Panc1 (cell line): ENCODE data around the gene PER2. TPM values are rescaled to one million over a fixed set of nuclear protein-coding genes. Genes with fewer than 3 reads are reported as not detected.
A peak's percentile ranks its signal among the peaks of the same experiment; 100 is the strongest.

Experiments
- ATAC-seq: fragments of 200-7000 bp; cut with Tn5 transposase; 2 replicates; pipeline ENCODE4 v1.9.1; 2020; ENCODE audit warnings: mild to moderate bottlenecking, moderate library complexity
- BruUV-seq: library from RNA; stranded (reverse); fragments of 400-500 nt; replicated peaks from 2 replicates; lab custom pipeline; 2021; lab: Mats Ljungman, UMichigan
- CTCF ChIA-PET: fragments of 300-600 bp; sonication (Branson Sonifier 250); formaldehyde crosslinking; loops from one replicate; lab custom pipeline; 2022; ENCODE audit warnings: antibody characterized with exemption; lab: Charles Lee
- POLR2A ChIA-PET: fragments of 300-600 bp; sonication (Branson Sonifier 250); formaldehyde crosslinking; loops from one replicate; lab custom pipeline; 2022; ENCODE audit warnings: antibody characterized with exemption; lab: Charles Lee
- DNase-seq: peaks from one replicate; pipeline ENCODE4 v3.0.0-alpha.2; 2010; ENCODE audit warnings: low read depth, low spot score
- H3K27ac ChIP-seq: 2 replicates; pipeline ENCODE4 v1.5.1; 2011; ENCODE audit warnings: mild to moderate bottlenecking, low read length, inconsistent platforms
- H3K27me3 ChIP-seq: fragments of 200-500 bp; sonication (Bioruptor generic); 2 replicates; pipeline ENCODE4 v1.6.0; 2014; ENCODE audit warnings: low read length, inconsistent platforms; ENCODE audit not compliant: control insufficient read depth, insufficient read depth
- H3K36me3 ChIP-seq: fragments of 200-500 bp; sonication (Bioruptor generic); 2 replicates; pipeline ENCODE4 v1.5.1; 2014; ENCODE audit warnings: inconsistent platforms, mild to moderate bottlenecking, low read length, moderate library complexity; ENCODE audit not compliant: control insufficient read depth, insufficient read depth
- H3K4me1 ChIP-seq: 2 replicates; pipeline ENCODE4 v1.5.1; 2011; ENCODE audit warnings: inconsistent platforms, mild to moderate bottlenecking, low read length, moderate library complexity; ENCODE audit not compliant: control insufficient read depth, insufficient read depth
- H3K4me3 ChIP-seq, 2 experiments: 2 replicates each; pipeline ENCODE4 v1.5.1; 2011 to 2012; ENCODE audit warnings: low read depth in 2 of 2, low read length in 2 of 2, mild to moderate bottlenecking in 2 of 2, inconsistent platforms in 1 of 2, moderate library complexity in 1 of 2
- H3K9me3 ChIP-seq: fragments of 200-500 bp; sonication (Bioruptor generic); 2 replicates; pipeline ENCODE4 v1.5.1; 2014; ENCODE audit warnings: low read depth, mild to moderate bottlenecking, inconsistent platforms, low read length, moderate library complexity; ENCODE audit not compliant: control insufficient read depth, insufficient read depth
- CTCF ChIP-seq: fragments of 450-650 bp; IDR thresholded peaks from 2 replicates; pipeline ENCODE4 v1.5.1; 2017; ENCODE audit warnings: mild to moderate bottlenecking
- POLR2AphosphoS5 ChIP-seq: IDR thresholded peaks from 2 replicates; pipeline ENCODE4 v1.6.1; 2012; ENCODE audit warnings: mild to moderate bottlenecking, low read depth, low read length, moderate library complexity
- SIN3A ChIP-seq: IDR thresholded peaks from 2 replicates; pipeline ENCODE4 v1.6.1; 2012; ENCODE audit warnings: low read depth, mild to moderate bottlenecking, low read length, moderate library complexity, borderline replicate concordance; ENCODE audit not compliant: insufficient read depth
- TCF7L2 ChIP-seq: IDR thresholded peaks from 2 replicates; pipeline ENCODE4 v1.6.1; 2011; ENCODE audit warnings: mild to moderate bottlenecking, low read depth, low read length, inconsistent platforms
- in situ Hi-C: cut with HindIII; loops from 2 replicates; pipeline ENCODE4 v1.10.0; 2016; ENCODE audit warnings: low sequenced_read_pairs, low pct_unique_long_range_greater_than_20kb
- intact Hi-C: fragments of 100-400 bp; cut with micrococcal nuclease; formaldehyde crosslinking; loops from one replicate; pipeline ENCODE4 v1.10.0; 2022; ENCODE audit not compliant: unreplicated experiment
- total RNA-seq: library from RNA; stranded (reverse); gene quantifications from one replicate; pipeline ENCODE4 v1.2.1, GENCODE V29; 2021; ENCODE audit not compliant: unreplicated experiment
- TF ChIP-seq, protein P1 (sequence below), 2 experiments: IDR thresholded peaks; 2 replicates each; pipeline ENCODE4 v1.6.1; 2011 to 2012; ENCODE audit warnings: low read depth in 2 of 2, control low read depth in 1 of 2, low read length in 1 of 2, mild to moderate bottlenecking in 1 of 2, moderate library complexity in 1 of 2; ENCODE audit not compliant: insufficient read depth in 1 of 2

The PER2 gene
- total RNA-seq, 1 experiment from 2014 or later = 9.9 TPM

DNA sequence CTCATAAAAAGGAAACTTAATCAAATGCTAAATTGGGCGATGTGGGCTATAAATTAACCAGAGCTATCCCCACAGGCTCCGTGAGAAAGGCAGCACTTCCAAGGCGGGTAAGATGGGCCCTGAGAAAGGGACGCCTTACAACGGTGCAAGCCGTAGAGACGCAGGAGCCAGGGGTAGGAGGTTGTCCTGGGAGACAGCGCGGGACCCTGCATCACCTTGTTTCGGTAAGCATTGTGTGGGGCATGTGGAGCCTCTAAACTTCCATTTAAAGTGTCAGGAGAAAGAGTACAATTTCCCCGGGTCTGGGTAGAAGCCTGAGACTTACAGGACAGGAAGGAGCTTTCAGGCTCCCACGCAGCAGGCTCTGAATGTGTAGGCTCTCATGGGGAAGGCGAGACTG, 1.2 kb upstream of the PER2 start:
- H3K4me3 ChIP-seq = peak overlapping the region; percentile 55 to 82
- POLR2A ChIA-PET = interaction anchor here (0.6 kb wide), 1 partner anchor 24 kb away, joined by 7 read pairs; no protein-coding TSS in a partner anchor
- no TSS peak for BruUV-seq
- peaks cover 35% of the 10 kb centered on the region for H3K4me1 ChIP-seq
- peak overlapping the region; percentile 72 for H3K27ac ChIP-seq
- no peak for DNase-seq
- no peaks in the 10 kb centered on the region for H3K9me3 ChIP-seq
- no peaks in the 10 kb centered on the region; the same call in 1 of the 2 replicates for H3K36me3 ChIP-seq
- in situ Hi-C loops (no loop called here), intact Hi-C loops (no loop called here)
- no peaks in the 10 kb centered on the region for H3K27me3 ChIP-seq
- CTCF ChIA-PET = interaction anchor here (0.6 kb wide), 1 partner anchor 131 kb away, joined by 4 read pairs; no protein-coding TSS in a partner anchor
- ATAC-seq = no peak
- no peak for TF ChIP-seq SIN3A

DNA sequence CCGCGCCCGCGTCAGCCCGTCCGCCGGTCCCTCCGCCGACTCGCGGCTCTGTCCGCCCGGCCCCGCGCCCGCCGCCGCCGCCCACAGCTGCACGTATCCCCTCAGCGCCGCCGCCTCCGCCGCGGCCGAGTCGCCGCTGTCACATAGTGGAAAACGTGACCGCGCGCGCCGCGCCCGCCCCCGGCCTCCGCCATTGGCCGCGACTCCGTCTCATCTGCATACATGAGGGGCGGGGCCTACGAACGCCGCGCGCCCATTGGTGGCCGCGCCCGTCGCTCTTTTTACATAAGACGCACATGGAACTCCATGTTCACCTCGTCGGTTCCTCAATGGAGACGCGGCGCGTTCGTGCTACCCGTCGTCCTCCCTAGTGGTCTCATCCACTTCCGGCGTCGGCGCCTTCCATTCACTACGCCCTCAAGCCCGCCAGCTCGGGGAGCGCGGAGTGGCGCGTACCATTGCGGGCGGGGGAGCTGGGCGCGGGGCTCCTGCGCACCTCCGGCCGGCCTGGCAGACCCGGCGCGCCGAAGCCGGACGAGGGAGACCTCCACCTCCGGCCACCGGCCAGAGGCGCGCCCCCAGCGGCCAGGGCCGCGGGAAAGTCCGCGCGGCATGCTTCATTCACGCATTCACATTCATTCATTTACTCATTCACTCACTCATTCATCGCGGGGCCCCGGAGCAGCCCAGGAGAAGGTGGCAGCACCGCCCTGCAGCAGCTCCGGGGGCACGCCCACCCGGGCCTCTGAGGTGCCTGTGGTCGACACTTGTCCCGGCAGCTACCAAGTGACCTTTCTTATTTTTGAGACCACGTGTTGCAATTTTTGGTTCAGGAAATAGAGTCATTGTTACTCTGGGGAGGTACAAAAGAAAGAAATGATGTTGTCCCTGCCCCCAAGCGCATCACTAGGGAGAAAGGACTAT, 502 bp upstream of the PER2 start:
- POLR2A ChIA-PET = interaction anchor here (0.6 kb wide), 1 partner anchor 555 kb away, joined by 3 read pairs; no protein-coding TSS in a partner anchor
- no TSS peak for BruUV-seq
- Histone ChIP-seq H3K36me3 (no peaks in the 10 kb centered on the region; the same call in 1 of the 2 replicates), H3K4me1 (peaks cover 35% of the 10 kb centered on the region), H3K27ac (peak overlapping the region; percentile 72), H3K4me3 (peak overlapping the region; percentile 55 to 82), H3K27me3 (no peaks in the 10 kb centered on the region), H3K9me3 (no peaks in the 10 kb centered on the region)
- DNase-seq = peak; percentile 65
- intact Hi-C loops (no loop called here), in situ Hi-C loops (no loop called here)
- peak; percentile 95 for TF ChIP-seq SIN3A
- 0 out of 2 replicates have a peak, but pooled peaks have one; percentile 38 for TF ChIP-seq POLR2AphosphoS5
- TF ChIP-seq TCF7L2 = peak; percentile 90
- TF ChIP-seq, protein P1, sequence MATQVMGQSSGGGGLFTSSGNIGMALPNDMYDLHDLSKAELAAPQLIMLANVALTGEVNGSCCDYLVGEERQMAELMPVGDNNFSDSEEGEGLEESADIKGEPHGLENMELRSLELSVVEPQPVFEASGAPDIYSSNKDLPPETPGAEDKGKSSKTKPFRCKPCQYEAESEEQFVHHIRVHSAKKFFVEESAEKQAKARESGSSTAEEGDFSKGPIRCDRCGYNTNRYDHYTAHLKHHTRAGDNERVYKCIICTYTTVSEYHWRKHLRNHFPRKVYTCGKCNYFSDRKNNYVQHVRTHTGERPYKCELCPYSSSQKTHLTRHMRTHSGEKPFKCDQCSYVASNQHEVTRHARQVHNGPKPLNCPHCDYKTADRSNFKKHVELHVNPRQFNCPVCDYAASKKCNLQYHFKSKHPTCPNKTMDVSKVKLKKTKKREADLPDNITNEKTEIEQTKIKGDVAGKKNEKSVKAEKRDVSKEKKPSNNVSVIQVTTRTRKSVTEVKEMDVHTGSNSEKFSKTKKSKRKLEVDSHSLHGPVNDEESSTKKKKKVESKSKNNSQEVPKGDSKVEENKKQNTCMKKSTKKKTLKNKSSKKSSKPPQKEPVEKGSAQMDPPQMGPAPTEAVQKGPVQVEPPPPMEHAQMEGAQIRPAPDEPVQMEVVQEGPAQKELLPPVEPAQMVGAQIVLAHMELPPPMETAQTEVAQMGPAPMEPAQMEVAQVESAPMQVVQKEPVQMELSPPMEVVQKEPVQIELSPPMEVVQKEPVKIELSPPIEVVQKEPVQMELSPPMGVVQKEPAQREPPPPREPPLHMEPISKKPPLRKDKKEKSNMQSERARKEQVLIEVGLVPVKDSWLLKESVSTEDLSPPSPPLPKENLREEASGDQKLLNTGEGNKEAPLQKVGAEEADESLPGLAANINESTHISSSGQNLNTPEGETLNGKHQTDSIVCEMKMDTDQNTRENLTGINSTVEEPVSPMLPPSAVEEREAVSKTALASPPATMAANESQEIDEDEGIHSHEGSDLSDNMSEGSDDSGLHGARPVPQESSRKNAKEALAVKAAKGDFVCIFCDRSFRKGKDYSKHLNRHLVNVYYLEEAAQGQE (IDR thresholded peaks at IDR 0.05; ENCODE audit: insufficient read depth in 1 of 2, low read depth in 2 of 2, low read length in 1 of 2) = no peak
- peak; percentile 92 for ATAC-seq
- CTCF ChIA-PET = interaction anchor here (0.6 kb wide), 1 partner anchor 131 kb away, joined by 4 read pairs; no protein-coding TSS in a partner anchor

- BruUV-seq = no TSS peak
- in situ Hi-C loops = no loop called here
- no peak for DNase-seq
These were observed 1.2 kb downstream of the PER2 start for GRCh38 chr2:238286987-238287736.

More at GRCh38 chr2:238286987-238287736, 1.2 kb downstream of the PER2 start:
- CTCF ChIA-PET = no interaction called here
- TF ChIP-seq, protein P1 (IDR thresholded peaks at IDR 0.05; ENCODE audit: insufficient read depth in 1 of 2, low read depth in 2 of 2, low read length in 1 of 2) = no peak
- TF ChIP-seq SIN3A (no peak), TCF7L2 (no peak), POLR2AphosphoS5 (no peak), CTCF (no peak)
- H3K27me3 ChIP-seq = no peaks in the 10 kb centered on the region
- peak overlapping the region; percentile 82 to 87 for H3K4me3 ChIP-seq
- POLR2A ChIA-PET = no interaction called here
- peaks cover 35% of the 10 kb centered on the region for H3K4me1 ChIP-seq
- intact Hi-C loops = no loop called here
- ATAC-seq = no peak
- no peaks in the 10 kb centered on the region for H3K9me3 ChIP-seq
- H3K36me3 ChIP-seq = no peaks in the 10 kb centered on the region; the same call in 1 of the 2 replicates
- peak overlapping the region; percentile 89 for H3K27ac ChIP-seq
